H1 (cell line): Measurements from ENCODE around the gene SIGLEC12. TPM values are rescaled to one million over a fixed set of nuclear protein-coding genes. Genes with fewer than 3 reads are reported as not detected.

Experiments used
- CTCF ChIA-PET: fragments of 300-600 bp; sonication (Branson Sonifier 250); formaldehyde crosslinking; loops from one replicate; lab custom pipeline; 2021; ENCODE audit not compliant: partially characterized antibody; lab: Charles Lee
- POLR2A ChIA-PET: fragments of 300-600 bp; sonication (Branson Sonifier 250); formaldehyde crosslinking; loops from one replicate; lab custom pipeline; 2021; ENCODE audit warnings: inconsistent platforms; ENCODE audit not compliant: partially characterized antibody; lab: Charles Lee
- DNase-seq, 2 experiments: peaks; one replicate each; pipeline versions ENCODE4 v3.0.0 to v3.0.0-alpha.2; 2010 to 2022; ENCODE audit warnings: low spot score in 2 of 2, low read depth in 1 of 2, mixed read lengths in 1 of 2
- FAIRE-seq: peaks from 2 replicates; lab custom pipeline; 2011; peaks lifted over from hg19 to GRCh38; lab: Jason Lieb, UNC
- H2AFZ ChIP-seq: 2 replicates; pipeline ENCODE4 v1.8.1; 2012; ENCODE audit warnings: low read length, inconsistent platforms
- H2AK5ac ChIP-seq: 2 replicates; pipeline ENCODE4 v1.6.1; 2013; ENCODE audit warnings: low read depth, low read length
- H2BK120ac ChIP-seq: replicated peaks from 2 replicates; pipeline ENCODE3; 2013; ENCODE audit warnings: low read depth, low read length, inconsistent platforms
- H2BK12ac ChIP-seq: 2 replicates; pipeline ENCODE4 v1.6.1; 2013; ENCODE audit warnings: low read depth, low read length
- H2BK15ac ChIP-seq: 2 replicates; pipeline ENCODE4 v1.6.1; 2013; ENCODE audit warnings: low read length
- H2BK20ac ChIP-seq: 2 replicates; pipeline ENCODE4 v1.6.1; 2013; ENCODE audit warnings: low read length
- H2BK5ac ChIP-seq: 2 replicates; pipeline ENCODE4 v1.6.1; 2013; ENCODE audit warnings: low read depth, low read length
- H3K14ac ChIP-seq: 2 replicates; pipeline ENCODE4 v1.6.1; 2013; ENCODE audit warnings: inconsistent platforms; ENCODE audit not compliant: insufficient read length
- H3K18ac ChIP-seq: 2 replicates; pipeline ENCODE4 v1.6.1; 2013; ENCODE audit warnings: low read length; ENCODE audit errors: extremely low read depth
- H3K23ac ChIP-seq: 2 replicates; pipeline ENCODE4 v1.6.1; 2013; ENCODE audit warnings: inconsistent platforms; ENCODE audit not compliant: insufficient read length
- H3K23me2 ChIP-seq: 2 replicates; pipeline ENCODE4 v1.6.1; 2013; ENCODE audit warnings: low read depth, low read length
- H3K27ac ChIP-seq: 2 replicates; pipeline ENCODE4 v1.6.1; 2011; ENCODE audit warnings: low read depth, low read length, inconsistent platforms
- H3K27me3 ChIP-seq, 4 experiments: replicated peaks in 1 of 4; 1 replicate in 1 of 4; 2 replicates in 3 of 4; pipeline versions ENCODE4 v1.6.1 to v1.8.1; 2011 to 2013; ENCODE audit warnings: low read length in 3 of 4, mild to moderate bottlenecking in 3 of 4, inconsistent platforms in 2 of 4, mixed read lengths in 2 of 4, moderate library complexity in 1 of 4; ENCODE audit not compliant: control insufficient read depth in 3 of 4, insufficient read depth in 3 of 4; ENCODE audit errors: extremely low read depth in 1 of 4
- H3K36me3 ChIP-seq, 4 experiments: 2 replicates each; pipeline versions ENCODE4 v1.6.1 to v1.8.1; 2011 to 2013; ENCODE audit warnings: mild to moderate bottlenecking in 4 of 4, low read length in 3 of 4, moderate library complexity in 2 of 4, control low read depth in 1 of 4, inconsistent platforms in 1 of 4; ENCODE audit not compliant: insufficient read depth in 4 of 4, control insufficient read depth in 2 of 4
- H3K4ac ChIP-seq: replicated peaks from 2 replicates; pipeline ENCODE3; 2013; ENCODE audit warnings: low read length, low read depth, mixed read lengths, inconsistent platforms; ENCODE audit not compliant: insufficient read length
- H3K4me1 ChIP-seq, 4 experiments: replicated peaks in 1 of 4; 1 replicate in 1 of 4; 2 replicates in 3 of 4; pipeline versions ENCODE4 v1.6.1 to v1.8.1; 2011 to 2013; ENCODE audit warnings: low read length in 3 of 4, inconsistent platforms in 2 of 4, mixed read lengths in 1 of 4; ENCODE audit not compliant: insufficient read depth in 4 of 4, control insufficient read depth in 3 of 4
- H3K4me2 ChIP-seq, 2 experiments: 2 replicates each; pipeline versions ENCODE4 v1.6.1 to v1.8.1; 2011 to 2013; ENCODE audit warnings: low read depth in 2 of 2, low read length in 2 of 2, control low read depth in 1 of 2, inconsistent platforms in 1 of 2, mild to moderate bottlenecking in 1 of 2; ENCODE audit not compliant: insufficient read depth in 1 of 2
- H3K4me3 ChIP-seq, 4 experiments: fragments of 200-600, 300-600 bp in 1 of 4; sonication (generic), shearing (Covaris generic), sonication (Bioruptor Twin) in 1 of 4; 2 replicates each; pipeline versions ENCODE4 v1.5.1 to v1.8.1; 2011 to 2016; ENCODE audit warnings: low read length in 4 of 4, low read depth in 3 of 4, control low read depth in 2 of 4, inconsistent platforms in 2 of 4, mild to moderate bottlenecking in 2 of 4, mixed read lengths in 1 of 4, moderate library complexity in 1 of 4; ENCODE audit not compliant: insufficient read depth in 2 of 4; ENCODE audit errors: extremely low read depth in 1 of 4
- H3K56ac ChIP-seq: replicated peaks from 2 replicates; pipeline ENCODE3; 2013; ENCODE audit warnings: low read depth, mild to moderate bottlenecking, mixed read lengths, low read length, inconsistent platforms; ENCODE audit not compliant: insufficient read length
- H3K79me1 ChIP-seq: 2 replicates; pipeline ENCODE4 v1.6.1; 2013; ENCODE audit warnings: low read depth, low read length, control low read depth
- H3K79me2 ChIP-seq, 2 experiments: 2 replicates each; pipeline versions ENCODE4 v1.6.1 to v1.8.1; 2012 to 2013; ENCODE audit warnings: low read length in 2 of 2, mild to moderate bottlenecking in 2 of 2, inconsistent platforms in 1 of 2; ENCODE audit not compliant: insufficient read depth in 2 of 2, control insufficient read depth in 1 of 2
- H3K9ac ChIP-seq, 4 experiments: replicated peaks in 1 of 4; 1 replicate in 1 of 4; 2 replicates in 3 of 4; pipeline versions ENCODE4 v1.6.1 to v1.8.1; 2011 to 2013; ENCODE audit warnings: low read depth in 3 of 4, low read length in 3 of 4, control low read depth in 2 of 4, mild to moderate bottlenecking in 2 of 4, moderate library complexity in 2 of 4, inconsistent platforms in 1 of 4; ENCODE audit errors: extremely low read depth in 1 of 4
- H3K9me3 ChIP-seq, 2 experiments: 2 replicates each; pipeline versions ENCODE4 v1.6.1 to v1.8.1; 2012 to 2013; ENCODE audit warnings: mild to moderate bottlenecking in 2 of 2, moderate library complexity in 2 of 2, control low read depth in 1 of 2, inconsistent platforms in 1 of 2, low read depth in 1 of 2, low read length in 1 of 2, mixed read lengths in 1 of 2; ENCODE audit not compliant: insufficient read depth in 2 of 2
- H4K20me1 ChIP-seq, 2 experiments: replicated peaks in 1 of 2; 2 replicates each; pipeline versions ENCODE3 to v1.8.1; 2011 to 2013; ENCODE audit warnings: inconsistent platforms in 2 of 2, low read length in 2 of 2, mild to moderate bottlenecking in 1 of 2; ENCODE audit not compliant: insufficient read depth in 2 of 2, control insufficient read depth in 1 of 2
- H4K5ac ChIP-seq: 2 replicates; pipeline ENCODE4 v1.6.1; 2013; ENCODE audit warnings: low read length, low read depth, mixed read lengths, inconsistent platforms; ENCODE audit not compliant: insufficient read length
- H4K8ac ChIP-seq: 2 replicates; pipeline ENCODE4 v1.8.0; 2013; ENCODE audit warnings: mild to moderate bottlenecking, moderate library complexity, low read length, inconsistent platforms; ENCODE audit not compliant: insufficient read depth; ENCODE audit errors: extremely low read depth
- H4K91ac ChIP-seq: replicated peaks from 2 replicates; pipeline ENCODE3; 2013; ENCODE audit warnings: low read length, mixed read lengths, inconsistent platforms; ENCODE audit not compliant: insufficient read length
- BCL11A ChIP-seq, 2 experiments: IDR thresholded peaks; one replicate each; pipeline ENCODE4 v1.6.1; 2011; ENCODE audit warnings: low read depth in 2 of 2, low read length in 2 of 2, mild to moderate bottlenecking in 2 of 2
- CHD2 ChIP-seq: IDR thresholded peaks from 2 replicates; pipeline ENCODE4 v1.6.1; 2012; ENCODE audit warnings: low read length, improper control_type of control experiment
- YY1 ChIP-seq: IDR thresholded peaks from 2 replicates; pipeline ENCODE4 v1.6.1; 2011; ENCODE audit warnings: low read depth, mild to moderate bottlenecking, low read length
- WGBS, 2 experiments: shearing (Covaris generic) in 1 of 2; methylation state at CpG; one replicate each; pipeline versions ENCODE4 v1.1.6 to v1.1.7; 2013 to 2015; ENCODE audit warnings: low lambda C conversion rate in 2 of 2, mixed read lengths in 2 of 2, inconsistent platforms in 1 of 2, low coverage in 1 of 2, missing lambda C conversion rate in 1 of 2; ENCODE audit not compliant: insufficient replicate concordance in 2 of 2, insufficient coverage in 1 of 2, insufficient read length in 1 of 2; ENCODE audit errors: extremely low coverage in 1 of 2, missing lambda C conversion rate in 1 of 2; 5-methylcytosine and 5-hydroxymethylcytosine counted together
- polyA plus RNA-seq, 7 experiments: library from polyadenylated mRNA; depleted of rRNA in 3 of 7; stranded (reverse) in 5 of 7; unstranded in 2 of 7; fragments of >200 nt in 5 of 7; fragments of 200-250 nt in 2 of 7; gene quantifications; 1 replicate in 5 of 7; 2 replicates in 1 of 7; 4 replicates in 1 of 7; pipeline versions ENCODE4 v1.2.1 to v1.2.3, GENCODE V29; 2011 to 2013; ENCODE audit warnings: missing spikeins in 2 of 7, mixed read lengths in 2 of 7
- total RNA-seq: library from RNA; stranded (reverse); fragmentation: NEBNext Ultra II Directional; extraction: Animal tissue kit (Norgen Biotek cat#: 25700); gene quantifications from 2 replicates; pipeline ENCODE4 v1.2.1, GENCODE V29; 2021
- TF ChIP-seq, protein P1 (sequence below): IDR thresholded peaks from 2 replicates; pipeline ENCODE4 v1.6.1; 2011; ENCODE audit warnings: low read length, improper control_type of control experiment
- TF ChIP-seq, protein P2 (sequence below), 3 experiments: IDR thresholded peaks; 1 replicate in 2 of 3; 2 replicates in 1 of 3; pipeline versions ENCODE4 v1.5.1 to v1.6.1; 2011; ENCODE audit warnings: low read length in 3 of 3, mild to moderate bottlenecking in 3 of 3, inconsistent platforms in 2 of 3, low read depth in 1 of 3, moderate library complexity in 1 of 3; ENCODE audit not compliant: insufficient read depth in 1 of 3; ENCODE audit errors: control extremely low read depth in 1 of 3

Gene SIGLEC12
- total and polyA plus RNA-seq, 2 of the 8 experiments (the other 6 are each of a cell fraction or from before 2014, with no cell fraction given), result not detected

DNA sequence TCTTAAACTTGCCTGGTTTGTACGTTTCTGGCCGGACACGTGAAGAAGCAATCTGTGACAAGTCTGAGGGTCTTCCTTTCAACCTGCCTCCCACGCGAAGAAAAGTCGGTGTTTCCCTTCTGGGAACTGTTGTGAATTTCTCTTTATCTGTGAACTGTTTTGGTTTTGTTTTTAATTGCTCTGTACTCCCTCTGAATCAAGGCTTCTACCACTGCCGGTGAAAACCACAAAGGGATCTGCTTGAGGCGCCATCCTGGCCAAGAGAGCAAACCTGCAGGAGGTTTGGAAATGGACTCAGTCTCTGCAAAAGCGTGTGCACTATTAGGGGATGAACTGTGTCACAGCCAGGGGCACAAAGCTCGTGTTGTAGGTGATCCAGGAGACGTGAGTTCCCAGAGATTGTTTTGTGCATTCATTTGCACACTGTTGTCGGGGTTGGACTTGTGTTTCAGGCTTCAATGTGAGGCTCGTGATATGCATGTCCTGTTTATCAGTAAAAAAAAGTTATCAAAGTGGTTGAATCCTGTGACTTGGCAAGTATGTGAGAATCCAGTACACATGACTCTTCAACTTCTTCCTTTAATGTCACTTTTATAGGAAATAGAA, 53.1 kb downstream of the SIGLEC12 start:
- CTCF ChIA-PET, result interaction anchor here (5.2 kb wide), 1 partner anchor 11 kb away, joined by 25 read pairs; no protein-coding TSS in a partner anchor
- TF ChIP-seq YY1 (no peak), BCL11A (IDR thresholded peaks at IDR 0.05; ENCODE audit: low read depth in 2 of 2, low read length in 2 of 2) (no peak), CHD2 (no peak)
- TF ChIP-seq, protein P1, sequence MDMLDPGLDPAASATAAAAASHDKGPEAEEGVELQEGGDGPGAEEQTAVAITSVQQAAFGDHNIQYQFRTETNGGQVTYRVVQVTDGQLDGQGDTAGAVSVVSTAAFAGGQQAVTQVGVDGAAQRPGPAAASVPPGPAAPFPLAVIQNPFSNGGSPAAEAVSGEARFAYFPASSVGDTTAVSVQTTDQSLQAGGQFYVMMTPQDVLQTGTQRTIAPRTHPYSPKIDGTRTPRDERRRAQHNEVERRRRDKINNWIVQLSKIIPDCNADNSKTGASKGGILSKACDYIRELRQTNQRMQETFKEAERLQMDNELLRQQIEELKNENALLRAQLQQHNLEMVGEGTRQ, result no peak
- TF ChIP-seq, protein P2, sequence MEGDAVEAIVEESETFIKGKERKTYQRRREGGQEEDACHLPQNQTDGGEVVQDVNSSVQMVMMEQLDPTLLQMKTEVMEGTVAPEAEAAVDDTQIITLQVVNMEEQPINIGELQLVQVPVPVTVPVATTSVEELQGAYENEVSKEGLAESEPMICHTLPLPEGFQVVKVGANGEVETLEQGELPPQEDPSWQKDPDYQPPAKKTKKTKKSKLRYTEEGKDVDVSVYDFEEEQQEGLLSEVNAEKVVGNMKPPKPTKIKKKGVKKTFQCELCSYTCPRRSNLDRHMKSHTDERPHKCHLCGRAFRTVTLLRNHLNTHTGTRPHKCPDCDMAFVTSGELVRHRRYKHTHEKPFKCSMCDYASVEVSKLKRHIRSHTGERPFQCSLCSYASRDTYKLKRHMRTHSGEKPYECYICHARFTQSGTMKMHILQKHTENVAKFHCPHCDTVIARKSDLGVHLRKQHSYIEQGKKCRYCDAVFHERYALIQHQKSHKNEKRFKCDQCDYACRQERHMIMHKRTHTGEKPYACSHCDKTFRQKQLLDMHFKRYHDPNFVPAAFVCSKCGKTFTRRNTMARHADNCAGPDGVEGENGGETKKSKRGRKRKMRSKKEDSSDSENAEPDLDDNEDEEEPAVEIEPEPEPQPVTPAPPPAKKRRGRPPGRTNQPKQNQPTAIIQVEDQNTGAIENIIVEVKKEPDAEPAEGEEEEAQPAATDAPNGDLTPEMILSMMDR (IDR thresholded peaks at IDR 0.05; ENCODE audit: control extremely low read depth in 1 of 3, insufficient read depth in 1 of 3, low read depth in 1 of 3, low read length in 3 of 3), result no peak

More for the DNA sequence above, 53.1 kb downstream of the SIGLEC12 start:
- no peaks in the 10 kb centered on the region for H4K20me1 ChIP-seq
- H2BK120ac ChIP-seq, result no peak overlapping the region
- no peak overlapping the region for H3K18ac ChIP-seq
- no peaks in the 10 kb centered on the region for H3K36me3 ChIP-seq
- no peaks in the 10 kb centered on the region for H3K23me2 ChIP-seq
- H3K27ac ChIP-seq, result no peak overlapping the region
- FAIRE-seq (no peak), DNase-seq (no peak)
- no peak overlapping the region for H2BK15ac ChIP-seq
- no peak overlapping the region for H4K5ac ChIP-seq
- POLR2A ChIA-PET, result no interaction called here
- no peak overlapping the region for H4K8ac ChIP-seq
- H3K4me2 ChIP-seq, result no peak overlapping the region
- no peaks in the 10 kb centered on the region for H3K79me2 ChIP-seq
- H3K4ac ChIP-seq, result no peak overlapping the region
- H3K9me3 ChIP-seq, result peaks cover 18 to 28% of the 10 kb centered on the region in 2 experiments
- no peak overlapping the region for H3K14ac ChIP-seq
- H3K23ac ChIP-seq, result no peak overlapping the region
- H2BK12ac ChIP-seq, result no peak overlapping the region
- H4K91ac ChIP-seq, result no peak overlapping the region
- H2BK20ac ChIP-seq, result no peak overlapping the region
- H3K27me3 ChIP-seq, result no peaks in the 10 kb centered on the region
- H3K56ac ChIP-seq, result no peak overlapping the region
- H2BK5ac ChIP-seq, result no peak overlapping the region
- H2AK5ac ChIP-seq, result no peak overlapping the region
- 83% methylated on average over 13 of the region's 13 CpGs; no CpG with 5 or more reads in 1 of the 2 experiments for WGBS, 2 experiments
- no peak overlapping the region for H3K4me3 ChIP-seq
- no peak overlapping the region for H3K9ac ChIP-seq
- no peaks in the 10 kb centered on the region for H3K79me1 ChIP-seq
- H3K4me1 ChIP-seq, result no peaks in the 10 kb centered on the region
- no peak overlapping the region for H2AFZ ChIP-seq
